Smooth muscle cell of the brain vasculature (primary cell): ENCODE data around the gene RAPGEF3.
A peak's percentile ranks its signal among the peaks of the same experiment; 100 is the strongest.

Experiments
- DNase-seq: peaks from one replicate; pipeline ENCODE4 v3.0.0-alpha.2; 2012; ENCODE audit warnings: low read depth, low spot score

The RAPGEF3 gene

GRCh38 chr12:47744005-47744651 is 14.6 kb downstream of the RAPGEF3 start:
- no peak for DNase-seq

- DNase-seq, result no peak
These were observed 15.3 kb downstream of the RAPGEF3 start for GRCh38 chr12:47743311-47743860.

- no peak for DNase-seq
These were observed 16.3 kb downstream of the RAPGEF3 start for GRCh38 chr12:47742253-47742825.

- DNase-seq, result no peak
These were observed 17.4 kb downstream of the RAPGEF3 start for GRCh38 chr12:47741340-47741703.

- no peak for DNase-seq
These were observed 17.9 kb downstream of the RAPGEF3 start for GRCh38 chr12:47740606-47741339.

- no peak for DNase-seq
These were observed 18.7 kb downstream of the RAPGEF3 start for GRCh38 chr12:47739979-47740378.

GRCh38 chr12:47739297-47739696 is 19.4 kb downstream of the RAPGEF3 start:
- DNase-seq, result no peak

- no peak for DNase-seq
These were observed 20.6 kb downstream of the RAPGEF3 start for GRCh38 chr12:47737936-47738594.

GRCh38 chr12:47736877-47737676 is 21.6 kb downstream of the RAPGEF3 start:
- peak; percentile 75 for DNase-seq

- no peak for DNase-seq
These were observed 22.5 kb downstream of the RAPGEF3 start for GRCh38 chr12:47736216-47736615.

- DNase-seq, result no peak
These were observed 23.0 kb downstream of the RAPGEF3 start for GRCh38 chr12:47735649-47736048.

- no peak for DNase-seq
These were observed 23.8 kb downstream of the RAPGEF3 start for GRCh38 chr12:47734725-47735480.

GRCh38 chr12:47733142-47733541 is 25.5 kb downstream of the RAPGEF3 start:
- no peak for DNase-seq

GRCh38 chr12:47732504-47732903 is 26.2 kb downstream of the RAPGEF3 start:
- DNase-seq, result no peak

GRCh38 chr12:47731723-47732122 is 27.0 kb downstream of the RAPGEF3 start:
- no peak for DNase-seq

GRCh38 chr12:47730341-47730744 is 28.3 kb downstream of the RAPGEF3 start:
- no peak for DNase-seq

- no peak for DNase-seq
These were observed 29.4 kb downstream of the RAPGEF3 start for GRCh38 chr12:47729233-47729632.

GRCh38 chr12:47725893-47726292 is 32.8 kb downstream of the RAPGEF3 start:
- no peak for DNase-seq

- DNase-seq, result no peak
These were observed 33.4 kb downstream of the RAPGEF3 start, which contains the start of gene ENDOU for GRCh38 chr12:47725091-47725772. ENDOU (minus strand) TSS chr12:47725490; CDS start chr12:47725413, 77 bp downstream.
